ENCODE results near the gene ZGLP1.
A peak's percentile ranks its signal among the peaks of the same experiment; 100 is the strongest.

ZGLP1 gene

DNA sequence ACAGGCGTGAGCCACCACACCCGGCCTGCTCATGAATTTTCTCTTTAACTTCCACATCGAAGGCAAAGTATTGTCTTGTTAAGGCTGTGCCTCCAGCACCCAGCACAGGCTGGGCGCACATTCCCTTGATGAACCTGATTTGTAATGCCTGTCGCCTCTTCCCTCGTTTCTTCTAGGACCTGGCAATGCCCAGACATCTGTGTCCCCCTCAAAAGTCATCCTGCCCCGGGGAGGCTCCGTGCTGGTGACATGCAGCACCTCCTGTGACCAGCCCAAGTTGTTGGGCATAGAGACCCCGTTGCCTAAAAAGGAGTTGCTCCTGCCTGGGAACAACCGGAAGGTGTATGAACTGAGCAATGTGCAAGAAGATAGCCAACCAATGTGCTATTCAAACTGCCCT lies 35.0 kb downstream of the ZGLP1 start:
- no peak for DNase-seq

DNA sequence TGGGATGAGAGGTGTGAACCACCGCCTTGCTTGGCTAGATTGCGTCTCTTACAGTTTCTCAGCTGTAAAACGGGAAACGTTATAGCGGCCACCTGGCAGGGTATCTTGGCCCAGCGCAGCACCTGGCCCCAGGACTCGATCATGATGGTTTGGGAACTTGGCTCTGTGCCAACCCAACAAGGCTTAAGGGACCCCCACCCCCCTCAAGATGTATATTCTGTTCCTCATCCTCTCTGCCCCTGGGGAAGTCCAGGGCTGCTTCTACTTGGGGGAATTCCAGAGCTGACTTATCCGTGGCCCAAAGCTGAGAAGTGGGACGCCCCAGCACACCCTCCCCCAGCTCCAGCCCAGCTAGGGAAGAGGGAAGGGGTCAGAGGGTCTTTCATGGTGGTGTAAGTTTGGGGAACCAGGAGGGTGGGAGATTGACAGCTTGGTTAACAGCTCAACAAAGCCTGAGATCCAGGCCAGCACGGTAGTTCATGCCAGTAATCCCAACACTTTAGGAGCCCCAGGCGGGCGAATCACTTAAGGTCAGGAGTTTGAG lies 38.0 kb downstream of the ZGLP1 start:
- no peak for DNase-seq

- DNase-seq = peak; percentile 12
Measured at GRCh38 chr19:10270616-10271394, 38.8 kb downstream of the ZGLP1 start, which contains the start of gene ICAM1. Gene ICAM1 (plus strand): TSS chr19:10271120. CDS start chr19:10271160, 40 bp downstream.

- no peak for DNase-seq
Measured at GRCh38 chr19:10270180-10270615, 39.4 kb downstream of the ZGLP1 start.

GRCh38 chr19:10269333-10270179 lies 40.1 kb downstream of the ZGLP1 start:
- peak; percentile 82 for DNase-seq

- no peak for DNase-seq
Measured at GRCh38 chr19:10268071-10268470, 41.5 kb downstream of the ZGLP1 start.

DNA sequence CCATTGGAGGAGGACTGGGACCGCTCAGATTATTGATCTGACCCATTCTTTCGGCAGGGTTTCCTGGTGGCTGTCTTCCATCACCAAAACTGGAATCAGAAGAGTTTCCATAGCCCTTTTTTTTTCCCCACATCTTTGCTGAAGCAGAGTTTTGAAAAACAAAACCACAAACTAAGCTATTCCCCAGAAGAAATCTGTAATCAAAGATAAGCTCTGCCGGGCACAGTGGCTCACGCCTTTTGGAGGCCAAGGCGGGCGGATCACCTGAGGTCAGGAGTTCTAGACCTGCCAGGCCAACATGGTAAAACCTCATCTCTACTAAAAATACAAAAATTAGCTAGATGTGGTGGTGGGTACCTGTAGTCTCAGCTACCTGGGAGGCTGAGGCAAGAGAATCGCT lies 42.9 kb downstream of the ZGLP1 start:
- no peak for DNase-seq

DNA sequence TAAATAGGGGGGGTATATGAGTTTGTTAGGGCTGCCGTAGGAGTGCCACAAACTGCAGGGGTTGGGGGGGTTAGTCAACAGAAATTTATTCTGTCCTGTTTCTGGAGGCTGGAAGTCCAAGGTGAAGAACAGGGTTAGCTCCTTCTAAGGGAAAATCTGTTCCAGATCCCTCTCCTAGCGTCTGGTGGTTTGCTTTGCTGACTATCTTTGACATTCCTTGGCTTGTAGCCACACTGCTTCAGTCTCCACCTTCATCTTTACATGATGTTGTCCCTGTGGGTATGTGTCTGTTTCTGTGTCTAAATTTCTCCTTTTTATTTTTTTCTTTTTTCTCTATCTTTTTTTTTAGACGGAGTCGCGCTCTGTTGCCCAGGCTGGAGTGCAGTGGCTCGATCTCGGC lies 46.8 kb downstream of the ZGLP1 start:
- no peak for DNase-seq

DNA sequence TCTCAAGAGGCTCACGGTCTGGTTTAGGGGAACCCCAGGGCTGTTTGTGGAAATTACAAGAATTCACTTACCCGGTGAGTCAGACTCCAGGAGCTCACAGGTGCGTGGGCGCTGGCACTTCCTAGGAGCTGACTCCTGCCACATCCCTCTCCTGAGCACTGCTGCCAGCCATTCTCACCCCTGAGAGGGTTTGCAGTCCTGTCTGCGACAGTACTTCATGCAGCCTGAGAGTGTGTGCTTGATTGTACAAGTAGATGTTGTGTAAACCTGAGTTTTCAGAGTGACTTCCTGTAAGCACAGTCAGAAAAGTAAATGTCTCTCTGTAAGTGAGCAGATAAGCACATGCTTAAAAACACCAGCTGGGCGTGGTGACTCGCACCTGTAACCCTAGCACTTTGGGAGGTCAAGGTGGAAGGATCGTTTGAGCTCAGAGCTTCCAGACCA lies 49.5 kb downstream of the ZGLP1 start:
- DNase-seq = no peak

DNA sequence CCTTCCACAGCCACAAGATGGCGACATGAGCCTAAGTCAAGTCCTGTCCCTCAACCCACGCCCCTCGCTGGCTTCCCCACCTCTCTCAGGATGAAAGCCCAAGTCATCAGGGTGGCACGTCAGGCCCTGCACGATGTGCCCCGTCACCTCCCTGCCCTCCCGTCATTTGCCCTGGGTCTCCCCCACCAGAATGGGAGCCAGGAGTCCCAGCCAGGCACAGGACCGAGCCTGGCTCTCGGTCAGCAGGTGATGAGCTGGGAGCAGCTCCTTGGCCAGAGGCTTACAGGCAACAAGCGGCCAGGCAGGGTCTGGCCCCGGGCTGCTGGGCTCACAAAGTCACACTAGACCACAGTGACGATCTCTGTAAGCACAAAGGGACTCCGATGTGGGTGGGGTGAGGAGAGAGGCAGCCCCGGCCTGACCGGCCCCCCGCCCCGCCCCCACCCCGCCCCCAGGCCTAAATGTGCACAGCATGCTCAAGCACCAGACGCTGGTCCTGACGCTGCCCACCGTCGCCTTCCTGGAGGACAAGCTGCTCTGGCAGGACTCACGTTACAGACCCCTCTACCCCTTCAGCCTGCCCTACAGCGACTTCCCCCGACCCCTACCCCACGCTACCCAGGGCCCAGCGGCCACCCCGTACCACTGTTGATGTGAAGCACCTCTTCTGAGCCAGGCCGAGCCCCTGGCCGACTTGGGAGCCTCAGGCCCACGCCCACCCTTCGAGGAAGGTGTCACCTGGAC lies 50.3 kb downstream of the ZGLP1 start:
- DNase-seq = peak; percentile 78

DNA sequence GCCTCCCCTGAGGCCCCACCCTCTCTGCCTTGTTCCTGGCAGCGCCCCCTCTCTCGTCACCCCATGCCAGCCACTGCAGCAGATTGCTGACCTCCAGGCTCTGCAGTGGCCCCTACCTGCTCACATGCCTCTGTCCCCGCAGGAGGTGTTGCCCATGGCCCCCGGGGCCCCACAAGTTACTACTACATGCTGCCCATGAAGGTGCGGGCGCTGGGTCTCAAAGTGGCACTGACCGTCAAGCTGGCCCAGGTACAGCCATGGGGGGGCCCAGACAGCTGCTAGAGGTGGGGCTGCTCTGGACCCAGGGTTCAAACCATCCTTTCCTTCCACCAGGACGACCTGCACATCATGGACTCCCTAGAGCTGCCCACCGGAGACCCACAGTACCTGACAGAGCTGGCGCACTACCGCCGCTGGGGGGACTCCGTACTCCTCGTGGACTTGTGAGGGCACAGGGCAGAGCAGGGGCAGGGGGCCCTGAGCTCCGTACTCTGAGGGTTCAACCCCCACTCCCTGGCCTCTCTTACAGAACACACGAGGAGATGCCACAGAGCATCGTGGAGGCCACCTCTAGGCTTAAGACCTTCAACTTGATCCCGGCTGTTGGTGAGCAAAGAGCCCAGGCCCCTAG lies 51.4 kb downstream of the ZGLP1 start:
- DNase-seq = no peak

DNA sequence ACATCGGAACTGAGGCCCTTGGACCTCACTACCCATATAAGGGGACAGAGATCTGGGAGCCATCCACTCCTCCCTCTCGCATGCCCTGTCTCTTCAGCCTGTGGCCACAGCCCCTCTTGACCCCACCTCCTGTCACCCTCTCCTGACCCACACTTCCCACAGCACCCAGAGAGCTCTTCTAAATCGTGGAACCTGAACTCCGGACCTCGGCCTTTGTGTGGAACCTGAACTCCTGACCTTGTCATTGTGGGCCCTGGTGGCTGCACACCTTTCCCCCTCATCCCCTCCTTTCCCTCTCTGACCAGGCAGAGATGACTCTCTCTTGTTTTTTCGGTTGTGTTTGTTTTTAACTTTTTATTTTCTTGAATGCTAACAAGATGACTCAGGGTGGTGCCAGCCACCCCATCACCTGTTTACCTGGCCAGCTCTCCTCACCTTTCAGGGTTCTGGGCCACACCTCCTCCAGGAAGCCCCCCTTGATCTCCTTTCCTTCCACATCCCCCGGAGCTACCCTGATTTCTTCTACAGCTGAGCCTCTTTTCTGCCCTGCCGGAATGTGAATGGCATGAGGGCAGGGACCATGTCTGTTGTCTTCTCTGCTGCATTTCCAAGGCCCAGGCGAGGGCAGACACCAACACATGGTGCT lies 52.5 kb downstream of the ZGLP1 start:
- no peak for DNase-seq

DNA sequence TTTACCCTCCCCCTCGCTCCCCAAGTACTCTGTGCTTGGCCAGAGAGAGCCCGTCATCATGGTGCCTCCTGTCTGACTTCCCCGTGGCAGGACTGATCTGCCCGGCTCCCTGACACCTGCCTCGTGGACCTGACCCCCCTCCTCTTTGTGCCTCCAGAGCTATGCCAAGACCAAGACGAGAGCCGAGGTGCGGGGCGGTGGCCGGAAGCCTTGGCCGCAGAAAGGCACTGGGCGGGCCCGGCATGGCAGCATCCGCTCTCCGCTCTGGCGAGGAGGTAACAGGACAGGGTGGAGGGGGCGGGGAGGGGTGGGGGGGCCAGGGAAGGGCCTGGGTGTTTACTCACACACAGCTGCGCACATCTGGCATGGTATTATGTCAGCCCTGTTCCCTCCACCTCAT lies 53.1 kb downstream of the ZGLP1 start:
- DNase-seq = no peak

GRCh38 chr19:10255358-10255757 lies 54.3 kb downstream of the ZGLP1 start:
- no peak for DNase-seq
